Neural progenitor cell (in vitro differentiated cells): ENCODE results near the gene GBF1.

ENCODE experiments used
- CTCF ChIP-seq: fragments of 200-600 bp; sonication (generic); IDR thresholded peaks from 2 replicates; pipeline ENCODE4 v1.5.1; 2017; ENCODE audit warnings: antibody characterized with exemption, mild to moderate bottlenecking
- EZH2 ChIP-seq: fragments of 200-600 bp; sonication (generic); IDR thresholded peaks from 2 replicates; pipeline ENCODE4 v1.6.1; 2017; ENCODE audit warnings: antibody characterized with exemption, mild to moderate bottlenecking, moderate library complexity

GRCh38 chr10:102327002-102327401 is 81.7 kb downstream of the GBF1 start:
- TF ChIP-seq CTCF, result no peak
- no peak for TF ChIP-seq EZH2
